ENCODE results near the gene VKORC1L1.
"Not testable (repeated sequence)": the region's sequence is repeated elsewhere in the genome, so short reads cannot be mapped to it uniquely, and the experiment has no call there.

Gene VKORC1L1

GRCh38 chr7:65839846-65840245 lies 33.0 kb upstream of the VKORC1L1 start:
- H3K4me1 ChIP-seq (ENCODE audit: insufficient read depth, low read length, severe bottlenecking), result no peaks in the 10 kb centered on the region
- H3K9ac ChIP-seq (ENCODE audit: low read length), result no peak overlapping the region
- TF ChIP-seq EZH2 (IDR thresholded peaks at IDR 0.05; ENCODE audit: borderline replicate concordance, low read length) (no peak), CTCF (IDR thresholded peaks at IDR 0.05; ENCODE audit: low read length) (no peak)
- no peaks in the 10 kb centered on the region for H3K36me3 ChIP-seq (ENCODE audit: insufficient read depth, low read length)
- H3K4me2 ChIP-seq (ENCODE audit: low read length), result no peak overlapping the region
- no peak overlapping the region for H3K4me3 ChIP-seq (ENCODE audit: low read depth, low read length, poor library complexity, severe bottlenecking)
- no peaks in the 10 kb centered on the region for H3K27me3 ChIP-seq (ENCODE audit: insufficient read depth, low read length)
- no peak overlapping the region for H2AFZ ChIP-seq (ENCODE audit: low read length)
- no peaks in the 10 kb centered on the region for H4K20me1 ChIP-seq (ENCODE audit: insufficient read depth, low read length)
- H3K27ac ChIP-seq (ENCODE audit: low read depth, low read length, poor library complexity, severe bottlenecking), result no peak overlapping the region
- no peaks in the 10 kb centered on the region for H3F3A ChIP-seq (ENCODE audit: insufficient read depth, low read length)
- H3K9me2 ChIP-seq (ENCODE audit: low read depth, low read length), result no peaks in the 10 kb centered on the region
- H3K9me3 ChIP-seq (ENCODE audit: low read length), result no peaks in the 10 kb centered on the region
- no peaks in the 10 kb centered on the region for H3K79me2 ChIP-seq (ENCODE audit: insufficient read depth, low read length)

- H3K4me2 ChIP-seq (ENCODE audit: low read length), result no peak overlapping the region
- H3K4me3 ChIP-seq (ENCODE audit: low read depth, low read length, poor library complexity, severe bottlenecking), result no peak overlapping the region
- no peaks in the 10 kb centered on the region for H3K27me3 ChIP-seq (ENCODE audit: insufficient read depth, low read length)
- no peak overlapping the region for H2AFZ ChIP-seq (ENCODE audit: low read length)
- H4K20me1 ChIP-seq (ENCODE audit: insufficient read depth, low read length), result no peaks in the 10 kb centered on the region
- no peaks in the 10 kb centered on the region for H3K9me2 ChIP-seq (ENCODE audit: low read depth, low read length)
- no peaks in the 10 kb centered on the region for H3K4me1 ChIP-seq (ENCODE audit: insufficient read depth, low read length, severe bottlenecking)
- H3K27ac ChIP-seq (ENCODE audit: low read depth, low read length, poor library complexity, severe bottlenecking), result no peak overlapping the region
- H3K36me3 ChIP-seq (ENCODE audit: insufficient read depth, low read length), result no peaks in the 10 kb centered on the region
- no peak for TF ChIP-seq CTCF (IDR thresholded peaks at IDR 0.05; ENCODE audit: low read length)
- TF ChIP-seq EZH2 (IDR thresholded peaks at IDR 0.05; ENCODE audit: borderline replicate concordance, low read length), result no peak
- H3K9me3 ChIP-seq (ENCODE audit: low read length), result no peaks in the 10 kb centered on the region
- H3K9ac ChIP-seq (ENCODE audit: low read length), result no peak overlapping the region
- H3F3A ChIP-seq (ENCODE audit: insufficient read depth, low read length), result no peaks in the 10 kb centered on the region
- H3K79me2 ChIP-seq (ENCODE audit: insufficient read depth, low read length), result no peaks in the 10 kb centered on the region
These were observed 32.4 kb upstream of the VKORC1L1 start for GRCh38 chr7:65840446-65840845.

- not testable (repeated sequence) for H3K4me2 ChIP-seq (ENCODE audit: low read length); H3K36me3 ChIP-seq (ENCODE audit: insufficient read depth, low read length); H3K4me1 ChIP-seq (ENCODE audit: insufficient read depth, low read length, severe bottlenecking); H3K9ac ChIP-seq (ENCODE audit: low read length); H3K9me3 ChIP-seq (ENCODE audit: low read length); H3K27ac ChIP-seq (ENCODE audit: low read depth, low read length, poor library complexity, severe bottlenecking); H3F3A ChIP-seq (ENCODE audit: insufficient read depth, low read length); H4K20me1 ChIP-seq (ENCODE audit: insufficient read depth, low read length); H2AFZ ChIP-seq (ENCODE audit: low read length); H3K27me3 ChIP-seq (ENCODE audit: insufficient read depth, low read length); H3K4me3 ChIP-seq (ENCODE audit: low read depth, low read length, poor library complexity, severe bottlenecking); H3K9me2 ChIP-seq (ENCODE audit: low read depth, low read length); H3K79me2 ChIP-seq (ENCODE audit: insufficient read depth, low read length)
These were observed 29.3 kb upstream of the VKORC1L1 start for GRCh38 chr7:65843616-65844015.

- Histone ChIP-seq H3K79me2 (ENCODE audit: insufficient read depth, low read length) (no peaks in the 10 kb centered on the region), H3K9me2 (ENCODE audit: low read depth, low read length) (no peaks in the 10 kb centered on the region), H4K20me1 (ENCODE audit: insufficient read depth, low read length) (no peaks in the 10 kb centered on the region), H3F3A (ENCODE audit: insufficient read depth, low read length) (no peaks in the 10 kb centered on the region), H3K27ac (ENCODE audit: low read depth, low read length, poor library complexity, severe bottlenecking) (no peak overlapping the region), H2AFZ (ENCODE audit: low read length) (no peak overlapping the region), H3K4me1 (ENCODE audit: insufficient read depth, low read length, severe bottlenecking) (no peaks in the 10 kb centered on the region), H3K9ac (ENCODE audit: low read length) (no peak overlapping the region), H3K36me3 (ENCODE audit: insufficient read depth, low read length) (no peaks in the 10 kb centered on the region), H3K9me3 (ENCODE audit: low read length) (no peaks in the 10 kb centered on the region), H3K4me2 (ENCODE audit: low read length) (no peak overlapping the region), H3K27me3 (ENCODE audit: insufficient read depth, low read length) (no peaks in the 10 kb centered on the region), H3K4me3 (ENCODE audit: low read depth, low read length, poor library complexity, severe bottlenecking) (no peak overlapping the region)
- no peak for TF ChIP-seq CTCF (IDR thresholded peaks at IDR 0.05; ENCODE audit: low read length)
These were observed 26.8 kb upstream of the VKORC1L1 start for GRCh38 chr7:65846008-65846570.

GRCh38 chr7:65853426-65853825 lies 19.4 kb upstream of the VKORC1L1 start:
- H3K9ac ChIP-seq (ENCODE audit: low read length), result not testable (repeated sequence)

More at GRCh38 chr7:65853426-65853825, 19.4 kb upstream of the VKORC1L1 start:
- not testable (repeated sequence) for H3K27ac ChIP-seq (ENCODE audit: low read depth, low read length, poor library complexity, severe bottlenecking); H3K4me2 ChIP-seq (ENCODE audit: low read length); H3F3A ChIP-seq (ENCODE audit: insufficient read depth, low read length); H3K27me3 ChIP-seq (ENCODE audit: insufficient read depth, low read length); H3K9me2 ChIP-seq (ENCODE audit: low read depth, low read length); H3K4me1 ChIP-seq (ENCODE audit: insufficient read depth, low read length, severe bottlenecking); H3K36me3 ChIP-seq (ENCODE audit: insufficient read depth, low read length); H4K20me1 ChIP-seq (ENCODE audit: insufficient read depth, low read length); H3K4me3 ChIP-seq (ENCODE audit: low read depth, low read length, poor library complexity, severe bottlenecking); H3K9me3 ChIP-seq (ENCODE audit: low read length); H3K79me2 ChIP-seq (ENCODE audit: insufficient read depth, low read length); H2AFZ ChIP-seq (ENCODE audit: low read length)
